Neural progenitor cell (in vitro differentiated cells): Measurements from ENCODE around the gene SIRT1. TPM values are rescaled to one million over a fixed set of nuclear protein-coding genes. Genes with fewer than 3 reads are reported as not detected.

Experiments used
- DNase-seq: peaks from one replicate; pipeline ENCODE4 v3.0.0-alpha.2; 2016; ENCODE audit warnings: low spot score
- H2AFZ ChIP-seq: fragments of 200-600 bp; sonication (generic); replicated peaks from 2 replicates; pipeline ENCODE4 v1.6.1; 2016; ENCODE audit warnings: antibody characterized with exemption
- H3F3A ChIP-seq: fragments of 200-600 bp; sonication (generic); 2 replicates; pipeline ENCODE4 v1.6.1; 2016; ENCODE audit warnings: antibody characterized with exemption, low read depth
- H3K27ac ChIP-seq: fragments of 200-600 bp; sonication (generic); 2 replicates; pipeline ENCODE4 v1.5.1; 2016; ENCODE audit warnings: mild to moderate bottlenecking
- H3K27me3 ChIP-seq: fragments of 200-600 bp; sonication (generic); 2 replicates; pipeline ENCODE4 v1.6.1; 2016; ENCODE audit warnings: mild to moderate bottlenecking, moderate library complexity
- H3K36me3 ChIP-seq: fragments of 200-600 bp; sonication (generic); 2 replicates; pipeline ENCODE4 v1.5.1; 2016
- H3K4me1 ChIP-seq: fragments of 200-600 bp; sonication (generic); 2 replicates; pipeline ENCODE4 v1.6.1; 2016; ENCODE audit warnings: mixed run types
- H3K4me2 ChIP-seq: fragments of 200-600 bp; sonication (generic); 2 replicates; pipeline ENCODE4 v1.6.1; 2016
- H3K4me3 ChIP-seq: fragments of 200-600 bp; sonication (generic); 2 replicates; pipeline ENCODE4 v1.5.1; 2016
- H3K79me2 ChIP-seq: fragments of 200-600 bp; sonication (generic); 2 replicates; pipeline ENCODE4 v1.6.1; 2016; ENCODE audit warnings: low read depth
- H3K9ac ChIP-seq: fragments of 200-600 bp; sonication (generic); 2 replicates; pipeline ENCODE4 v1.6.1; 2016
- H3K9me3 ChIP-seq: fragments of 200-600 bp; sonication (generic); 2 replicates; pipeline ENCODE4 v1.5.1; 2016; ENCODE audit warnings: low read depth
- H4K20me1 ChIP-seq: fragments of 200-600 bp; sonication (generic); 2 replicates; pipeline ENCODE4 v1.6.1; 2016; ENCODE audit warnings: low read depth
- H3K27ac Mint-ChIP-seq: 3 replicates; pipeline ENCODE4 v1.8.0; 2021; ENCODE audit warnings: mixed read lengths
- H3K27me3 Mint-ChIP-seq: 2 replicates; pipeline ENCODE4 v1.8.0; 2022; ENCODE audit warnings: low read depth, mild to moderate bottlenecking, inconsistent platforms, moderate library complexity, mixed read lengths; ENCODE audit not compliant: insufficient read depth
- H3K36me3 Mint-ChIP-seq: 3 replicates; pipeline ENCODE4 v1.8.0; 2021; ENCODE audit warnings: mixed read lengths
- H3K4me1 Mint-ChIP-seq: 3 replicates; pipeline ENCODE4 v1.8.0; 2021; ENCODE audit warnings: mixed read lengths
- H3K4me3 Mint-ChIP-seq: 3 replicates; pipeline ENCODE4 v1.8.0; 2021; ENCODE audit warnings: mild to moderate bottlenecking, moderate library complexity, mixed read lengths
- H3K9me3 Mint-ChIP-seq: 3 replicates; pipeline ENCODE4 v1.8.0; 2020; ENCODE audit warnings: mixed read lengths
- CTCF ChIP-seq: fragments of 200-600 bp; sonication (generic); IDR thresholded peaks from 2 replicates; pipeline ENCODE4 v1.5.1; 2017; ENCODE audit warnings: antibody characterized with exemption, mild to moderate bottlenecking
- EZH2 ChIP-seq: fragments of 200-600 bp; sonication (generic); IDR thresholded peaks from 2 replicates; pipeline ENCODE4 v1.6.1; 2017; ENCODE audit warnings: antibody characterized with exemption, mild to moderate bottlenecking, moderate library complexity
- EZH2phosphoT487 ChIP-seq: fragments of 200-600 bp; sonication (generic); IDR thresholded peaks from 2 replicates; pipeline ENCODE4 v1.6.1; 2017; ENCODE audit warnings: antibody characterized with exemption
- total RNA-seq: library from RNA; depleted of rRNA; stranded (reverse); fragments of >200 nt; gene quantifications from 2 replicates; pipeline ENCODE4 v1.2.3, GENCODE V29; 2015; ENCODE audit warnings: low replicate concordance

SIRT1 gene
- total RNA-seq, 1 donor from 2014 or later = 48.5 TPM

GRCh38 chr10:67923551-67923950, 39.1 kb downstream of the SIRT1 start:
- H3K27ac Mint-ChIP-seq = no peak overlapping the region
- H4K20me1 ChIP-seq = peaks cover 3% of the 10 kb centered on the region
- H3K4me3 ChIP-seq = no peak overlapping the region
- no peak overlapping the region for H2AFZ ChIP-seq
- H3F3A ChIP-seq = peaks cover 15% of the 10 kb centered on the region
- TF ChIP-seq CTCF (no peak), EZH2 (no peak), EZH2phosphoT487 (no peak)
- no peaks in the 10 kb centered on the region for H3K4me1 Mint-ChIP-seq
- no peak overlapping the region for H3K9ac ChIP-seq
- H3K79me2 ChIP-seq = no peaks in the 10 kb centered on the region
- no peaks in the 10 kb centered on the region for H3K27me3 ChIP-seq
- H3K36me3 ChIP-seq = no peaks in the 10 kb centered on the region
- peaks cover 8% of the 10 kb centered on the region for H3K36me3 Mint-ChIP-seq
- no peak for DNase-seq
- no peak overlapping the region for H3K4me3 Mint-ChIP-seq
- no peaks in the 10 kb centered on the region for H3K9me3 Mint-ChIP-seq
- no peak overlapping the region for H3K4me2 ChIP-seq
- H3K27ac ChIP-seq = no peak overlapping the region
- H3K27me3 Mint-ChIP-seq = no peaks in the 10 kb centered on the region
- H3K9me3 ChIP-seq = no peaks in the 10 kb centered on the region
- H3K4me1 ChIP-seq = no peaks in the 10 kb centered on the region

- no peaks in the 10 kb centered on the region for H3K9me3 Mint-ChIP-seq
- H3K4me1 ChIP-seq = no peaks in the 10 kb centered on the region
- no peaks in the 10 kb centered on the region for H3K4me1 Mint-ChIP-seq
- H3K4me2 ChIP-seq = no peak overlapping the region
- TF ChIP-seq EZH2 (no peak), EZH2phosphoT487 (no peak), CTCF (no peak)
- peaks cover 9% of the 10 kb centered on the region for H3F3A ChIP-seq
- no peaks in the 10 kb centered on the region for H3K36me3 ChIP-seq
- no peaks in the 10 kb centered on the region for H3K79me2 ChIP-seq
- H3K36me3 Mint-ChIP-seq = peaks cover 6% of the 10 kb centered on the region
- no peaks in the 10 kb centered on the region for H3K27me3 ChIP-seq
- H3K27ac ChIP-seq = no peak overlapping the region
- H3K9me3 ChIP-seq = no peaks in the 10 kb centered on the region
- H2AFZ ChIP-seq = no peak overlapping the region
- H3K27ac Mint-ChIP-seq = no peak overlapping the region
- H3K27me3 Mint-ChIP-seq = no peaks in the 10 kb centered on the region
- no peak for DNase-seq
- H3K4me3 ChIP-seq = no peak overlapping the region
- peaks cover 3% of the 10 kb centered on the region for H4K20me1 ChIP-seq
- H3K9ac ChIP-seq = no peak overlapping the region
- H3K4me3 Mint-ChIP-seq = no peak overlapping the region
These were observed 39.7 kb downstream of the SIRT1 start for GRCh38 chr10:67924136-67924535.

GRCh38 chr10:67925449-67926005, 41.1 kb downstream of the SIRT1 start:
- DNase-seq = no peak
- Mint-ChIP-seq H3K27ac (no peak overlapping the region), H3K27me3 (no peaks in the 10 kb centered on the region), H3K9me3 (no peaks in the 10 kb centered on the region), H3K4me1 (no peaks in the 10 kb centered on the region), H3K4me3 (no peak overlapping the region), H3K36me3 (peaks cover 7% of the 10 kb centered on the region)
- Histone ChIP-seq H3K4me3 (no peak overlapping the region), H2AFZ (no peak overlapping the region), H3K27ac (no peak overlapping the region), H3K79me2 (no peaks in the 10 kb centered on the region), H3K9ac (no peak overlapping the region), H3F3A (peaks cover 7% of the 10 kb centered on the region), H3K4me1 (no peaks in the 10 kb centered on the region), H3K36me3 (no peaks in the 10 kb centered on the region), H4K20me1 (peaks cover 3% of the 10 kb centered on the region), H3K4me2 (no peak overlapping the region), H3K9me3 (no peaks in the 10 kb centered on the region), H3K27me3 (no peaks in the 10 kb centered on the region)
- TF ChIP-seq CTCF = no peak
